Mesendoderm (in vitro differentiated cells): Measurements from ENCODE around the gene PDZRN3.

Experiments
- DNase-seq: peaks from one replicate; pipeline ENCODE4 v3.0.0; 2013
- H2AK5ac ChIP-seq: 2 replicates; pipeline ENCODE4 v1.6.1; 2013; ENCODE audit warnings: low read length, inconsistent platforms
- H2BK120ac ChIP-seq: 2 replicates; pipeline ENCODE4 v1.6.1; 2013; ENCODE audit warnings: low read depth, mild to moderate bottlenecking, low read length, moderate library complexity, mixed read lengths
- H2BK15ac ChIP-seq: replicated peaks from 2 replicates; pipeline ENCODE4 v1.6.1; 2013; ENCODE audit warnings: low read depth, mild to moderate bottlenecking, moderate library complexity
- H2BK5ac ChIP-seq: 2 replicates; pipeline ENCODE4 v1.6.1; 2013; ENCODE audit warnings: low read length, inconsistent platforms
- H3K18ac ChIP-seq: 2 replicates; pipeline ENCODE4 v1.6.1; 2013; ENCODE audit warnings: mild to moderate bottlenecking, low read length, mixed read lengths
- H3K23ac ChIP-seq: one replicate; pipeline ENCODE4 v1.6.1; 2013; ENCODE audit warnings: low read length
- H3K27ac ChIP-seq: 2 replicates; pipeline ENCODE4 v1.5.1; 2013; ENCODE audit warnings: low read depth, mild to moderate bottlenecking, inconsistent platforms, low read length, moderate library complexity
- H3K27me3 ChIP-seq: 2 replicates; pipeline ENCODE4 v1.6.1; 2013; ENCODE audit warnings: low read length, control low read depth, mild to moderate bottlenecking, inconsistent platforms; ENCODE audit not compliant: insufficient read depth, poor library complexity
- H3K36me3 ChIP-seq: 2 replicates; pipeline ENCODE4 v1.6.1; 2013; ENCODE audit warnings: low read length, inconsistent platforms; ENCODE audit not compliant: control insufficient read depth, insufficient read depth
- H3K4ac ChIP-seq: one replicate; pipeline ENCODE4 v1.6.1; 2013; ENCODE audit warnings: low read depth, mild to moderate bottlenecking, low read length, moderate library complexity
- H3K4me1 ChIP-seq: 2 replicates; pipeline ENCODE4 v1.6.1; 2013; ENCODE audit warnings: low read depth, low read length, inconsistent platforms; ENCODE audit not compliant: control insufficient read depth
- H3K4me2 ChIP-seq: 2 replicates; pipeline ENCODE4 v1.6.1; 2013; ENCODE audit warnings: low read length
- H3K4me3 ChIP-seq: 2 replicates; pipeline ENCODE4 v1.5.1; 2013; ENCODE audit warnings: mild to moderate bottlenecking, low read length
- H3K56ac ChIP-seq: one replicate; pipeline ENCODE4 v1.6.1; 2013; ENCODE audit warnings: low read length
- H3K79me1 ChIP-seq: 2 replicates; pipeline ENCODE4 v1.6.1; 2013; ENCODE audit warnings: low read length, inconsistent platforms
- H3K79me2 ChIP-seq: 2 replicates; pipeline ENCODE4 v1.6.1; 2013; ENCODE audit warnings: mild to moderate bottlenecking, low read length; ENCODE audit not compliant: control insufficient read depth, insufficient read depth
- H3K9ac ChIP-seq: 2 replicates; pipeline ENCODE4 v1.6.1; 2013; ENCODE audit warnings: low read length, inconsistent platforms
- H4K5ac ChIP-seq: one replicate; pipeline ENCODE4 v1.6.1; 2013; ENCODE audit warnings: low read length
- H4K8ac ChIP-seq: one replicate; pipeline ENCODE4 v1.6.1; 2013; ENCODE audit warnings: low read depth, mild to moderate bottlenecking, control low read depth, low read length, moderate library complexity
- WGBS: extraction: QIAGEN DNeasy Blood & Tissue Kit; methylation state at CpG from one replicate; pipeline ENCODE4 v1.1.7; 2013; ENCODE audit warnings: low lambda C conversion rate, missing lambda C conversion rate; ENCODE audit not compliant: insufficient coverage; ENCODE audit errors: extremely low coverage; 5-methylcytosine and 5-hydroxymethylcytosine counted together

Gene PDZRN3

DNA sequence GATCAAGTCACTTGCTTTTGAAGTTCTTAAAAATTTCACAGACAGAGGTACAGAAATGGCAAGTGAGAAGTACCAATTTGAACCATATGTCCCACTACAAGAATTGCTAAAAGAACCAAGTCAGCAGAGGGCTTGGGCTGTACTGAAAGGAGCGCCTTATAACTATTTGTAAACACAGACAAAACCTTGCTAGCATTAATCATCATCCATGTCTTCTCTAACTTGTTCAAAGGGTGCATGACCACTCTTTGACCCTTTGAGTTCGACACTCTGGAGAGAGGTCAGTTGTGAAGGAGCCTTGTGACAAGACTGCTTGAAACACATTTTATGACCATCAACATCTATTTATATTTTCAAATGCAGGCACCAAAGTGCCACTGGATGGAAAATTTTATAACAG, 191.7 kb downstream of the PDZRN3 start:
- H2BK120ac ChIP-seq, result no peak overlapping the region
- no peak overlapping the region for H3K56ac ChIP-seq
- H3K79me1 ChIP-seq, result no peaks in the 10 kb centered on the region
- no peak for DNase-seq
- no peaks in the 10 kb centered on the region for H3K79me2 ChIP-seq
- no peaks in the 10 kb centered on the region for H3K27me3 ChIP-seq
- no peak overlapping the region for H2BK5ac ChIP-seq
- H3K4me2 ChIP-seq, result no peak overlapping the region
- H4K8ac ChIP-seq, result no peak overlapping the region
- H3K18ac ChIP-seq, result no peak overlapping the region
- no peak overlapping the region for H2AK5ac ChIP-seq
- H3K23ac ChIP-seq, result no peak overlapping the region
- no peak overlapping the region for H3K4me3 ChIP-seq
- no CpG with 5 or more reads among the region's 2 CpGs for WGBS
- no peak overlapping the region for H2BK15ac ChIP-seq
- no peaks in the 10 kb centered on the region for H3K36me3 ChIP-seq
- no peak overlapping the region for H3K9ac ChIP-seq
- no peak overlapping the region for H4K5ac ChIP-seq
- H3K4me1 ChIP-seq, result no peaks in the 10 kb centered on the region
- H3K4ac ChIP-seq, result no peak overlapping the region
- H3K27ac ChIP-seq, result no peak overlapping the region

DNA sequence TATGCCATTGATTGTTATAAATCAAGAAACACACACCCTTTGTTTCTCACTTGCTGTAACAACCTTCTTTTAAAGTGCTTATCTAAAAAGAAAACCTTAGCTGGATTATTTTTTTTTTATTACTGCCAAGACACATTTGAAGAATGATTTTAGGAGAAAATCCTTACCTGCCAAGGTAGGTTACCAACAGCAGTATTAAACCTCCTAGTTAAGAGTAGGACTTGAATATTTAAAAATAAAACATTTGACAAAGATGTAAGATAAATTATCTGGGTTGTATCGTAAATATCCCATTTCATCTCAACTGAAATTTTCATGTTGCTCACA, 192.1 kb downstream of the PDZRN3 start:
- no peak overlapping the region for H3K18ac ChIP-seq
- no peaks in the 10 kb centered on the region for H3K4me1 ChIP-seq
- H3K23ac ChIP-seq, result no peak overlapping the region
- no peak overlapping the region for H4K5ac ChIP-seq
- no peak overlapping the region for H3K4ac ChIP-seq
- H2AK5ac ChIP-seq, result no peak overlapping the region
- no peak overlapping the region for H3K9ac ChIP-seq
- no peak overlapping the region for H2BK5ac ChIP-seq
- H3K27ac ChIP-seq, result no peak overlapping the region
- WGBS, result no CpG with 5 or more reads among the region's 1 CpG
- H4K8ac ChIP-seq, result no peak overlapping the region
- H3K36me3 ChIP-seq, result no peaks in the 10 kb centered on the region
- no peak overlapping the region for H3K56ac ChIP-seq
- H3K79me2 ChIP-seq, result no peaks in the 10 kb centered on the region
- H3K27me3 ChIP-seq, result no peaks in the 10 kb centered on the region
- H3K79me1 ChIP-seq, result no peaks in the 10 kb centered on the region
- no peak overlapping the region for H3K4me3 ChIP-seq
- no peak overlapping the region for H2BK120ac ChIP-seq
- no peak overlapping the region for H2BK15ac ChIP-seq
- no peak overlapping the region for H3K4me2 ChIP-seq
- no peak for DNase-seq

DNA sequence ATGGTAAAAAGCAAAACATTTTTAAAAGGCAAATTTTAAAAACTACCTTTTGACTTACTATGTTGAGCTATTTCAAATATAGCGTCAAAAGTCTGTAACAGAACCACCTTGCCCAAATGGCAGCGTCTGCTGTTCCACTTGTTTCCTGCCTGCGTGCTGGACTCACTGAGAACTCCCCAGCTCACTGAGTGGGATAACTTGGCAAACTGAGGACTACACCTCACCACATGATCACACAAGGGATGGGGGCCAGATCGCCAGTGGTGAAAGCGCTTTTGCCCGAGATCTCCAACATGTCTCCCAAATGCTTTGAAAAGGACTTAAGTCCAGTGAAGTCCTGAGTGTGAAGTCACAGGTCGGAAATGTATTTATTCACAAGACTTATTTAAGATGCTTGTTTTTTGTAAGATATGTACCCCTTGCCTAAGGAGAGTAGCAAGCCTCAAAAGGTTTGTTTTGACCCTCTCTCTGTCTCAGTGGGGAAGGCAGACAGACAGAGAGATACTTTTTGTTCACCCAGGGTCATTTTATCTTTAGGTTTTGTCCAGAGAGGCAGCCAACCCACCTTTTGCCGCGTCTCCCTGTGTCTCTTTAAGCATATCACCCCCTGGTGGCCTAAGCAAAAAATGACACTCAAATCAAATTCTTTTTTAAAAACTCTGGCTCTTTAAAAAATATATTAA, 192.6 kb downstream of the PDZRN3 start:
- no peaks in the 10 kb centered on the region for H3K27me3 ChIP-seq
- no peaks in the 10 kb centered on the region for H3K79me2 ChIP-seq
- no peak overlapping the region for H3K23ac ChIP-seq
- no peak overlapping the region for H3K9ac ChIP-seq
- no peaks in the 10 kb centered on the region for H3K36me3 ChIP-seq
- H4K8ac ChIP-seq, result no peak overlapping the region
- no peak overlapping the region for H3K18ac ChIP-seq
- no peak overlapping the region for H2BK120ac ChIP-seq
- no peak overlapping the region for H2BK5ac ChIP-seq
- H2BK15ac ChIP-seq, result no peak overlapping the region
- no peak overlapping the region for H3K27ac ChIP-seq
- H3K4me2 ChIP-seq, result no peak overlapping the region
- DNase-seq, result peak; percentile 69
- H2AK5ac ChIP-seq, result no peak overlapping the region
- no CpG with 5 or more reads among the region's 9 CpGs for WGBS
- H3K79me1 ChIP-seq, result no peaks in the 10 kb centered on the region
- H4K5ac ChIP-seq, result no peak overlapping the region
- peak overlapping the region; percentile 3 for H3K56ac ChIP-seq
- no peak overlapping the region for H3K4ac ChIP-seq
- no peaks in the 10 kb centered on the region for H3K4me1 ChIP-seq
- no peak overlapping the region for H3K4me3 ChIP-seq

DNA sequence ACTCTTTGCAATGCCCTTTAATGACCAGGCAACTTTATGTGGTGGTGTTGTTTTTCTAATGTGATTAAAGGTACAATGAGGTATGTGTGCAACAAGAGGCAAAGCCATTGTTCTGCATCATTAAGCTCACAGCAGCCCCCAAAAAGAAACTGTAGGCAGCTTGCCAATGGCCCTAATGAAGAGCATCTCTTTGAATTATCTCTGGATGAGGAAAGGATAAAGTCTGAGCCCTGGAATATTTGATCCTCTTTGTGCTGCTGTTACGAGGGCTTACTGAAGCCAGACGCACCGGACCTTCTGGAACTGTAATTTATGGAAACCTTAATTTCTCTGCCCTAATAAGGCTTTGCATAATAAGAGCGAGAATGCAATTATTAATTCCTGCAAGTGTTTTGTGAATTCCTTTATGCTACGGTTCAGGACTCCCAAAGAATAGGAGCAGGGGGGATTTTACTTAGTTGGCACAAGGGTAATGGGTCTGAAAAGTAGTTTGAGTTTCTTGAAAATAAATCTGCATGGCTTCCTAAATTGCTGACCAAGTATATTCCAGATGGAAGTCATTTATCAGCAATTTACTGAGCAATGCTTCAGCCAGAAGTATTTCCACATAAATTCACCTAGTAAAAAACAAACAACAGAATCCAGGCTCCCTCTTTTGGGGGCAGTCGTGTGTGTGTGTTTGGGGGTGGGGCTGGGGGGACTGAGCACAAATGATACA, 193.4 kb downstream of the PDZRN3 start:
- no CpG with 5 or more reads among the region's 6 CpGs for WGBS
- no peak overlapping the region for H2BK5ac ChIP-seq
- H2AK5ac ChIP-seq, result no peak overlapping the region

DNA sequence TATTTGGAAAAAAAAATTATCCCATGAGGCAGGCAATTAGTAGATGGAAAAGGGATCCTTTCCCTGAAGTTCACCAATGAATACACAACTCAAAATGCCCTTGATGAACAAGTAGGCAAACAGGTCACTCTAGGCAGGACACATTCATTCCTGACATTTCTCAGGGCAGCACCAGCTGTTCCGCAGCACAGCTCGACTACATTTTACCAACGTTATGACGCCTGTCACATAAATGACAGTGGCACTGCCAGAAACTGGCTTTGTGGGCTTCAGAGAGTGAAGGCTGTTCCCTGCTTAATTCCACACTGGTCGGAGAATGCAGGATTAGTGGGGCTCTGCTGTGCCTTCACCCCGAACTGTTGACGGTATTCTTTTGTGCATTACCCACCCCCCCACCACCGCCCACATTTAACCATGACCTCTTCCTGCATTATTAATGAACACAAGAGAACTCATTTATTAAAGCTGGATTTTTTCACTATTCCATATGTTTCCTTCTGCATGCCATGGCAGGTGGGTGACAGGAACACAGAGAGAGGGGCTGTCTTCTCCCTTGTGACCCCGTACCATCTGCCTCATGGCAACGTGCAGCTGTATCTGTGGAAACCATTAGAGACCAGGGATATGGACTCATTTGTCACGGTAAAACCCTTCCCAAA, 197.6 kb downstream of the PDZRN3 start:
- Histone ChIP-seq H3K56ac (no peak overlapping the region), H3K4me1 (no peaks in the 10 kb centered on the region), H3K18ac (no peak overlapping the region), H3K4ac (no peak overlapping the region), H2BK15ac (no peak overlapping the region), H3K4me2 (no peak overlapping the region), H3K4me3 (no peak overlapping the region), H3K23ac (no peak overlapping the region), H3K79me2 (no peaks in the 10 kb centered on the region), H4K5ac (no peak overlapping the region), H3K9ac (no peak overlapping the region), H2AK5ac (no peak overlapping the region), H4K8ac (no peak overlapping the region), H3K27me3 (no peaks in the 10 kb centered on the region), H3K36me3 (no peaks in the 10 kb centered on the region), H2BK120ac (no peak overlapping the region), H2BK5ac (no peak overlapping the region), H3K79me1 (no peaks in the 10 kb centered on the region), H3K27ac (no peak overlapping the region)
- DNase-seq, result no peak
- WGBS, result no CpG with 5 or more reads among the region's 11 CpGs

More for the DNA sequence above, 193.4 kb downstream of the PDZRN3 start:
- Histone ChIP-seq H3K27me3 (no peaks in the 10 kb centered on the region), H3K4ac (no peak overlapping the region), H3K4me3 (no peak overlapping the region), H3K36me3 (no peaks in the 10 kb centered on the region), H3K9ac (no peak overlapping the region), H3K56ac (no peak overlapping the region), H3K18ac (no peak overlapping the region), H3K23ac (no peak overlapping the region), H3K79me2 (no peaks in the 10 kb centered on the region), H2BK120ac (no peak overlapping the region), H3K4me2 (no peak overlapping the region), H4K5ac (no peak overlapping the region), H2BK15ac (no peak overlapping the region), H4K8ac (no peak overlapping the region), H3K79me1 (no peaks in the 10 kb centered on the region), H3K27ac (no peak overlapping the region), H3K4me1 (no peaks in the 10 kb centered on the region)
- no peak for DNase-seq
